ENCODE results near the gene MICAL3. TPM values are rescaled to one million over a fixed set of nuclear protein-coding genes. Genes with fewer than 3 reads are reported as not detected.

Gene MICAL3
- total RNA-seq, 1 donor from 2014 or later, result 31.2 TPM

- H3K9me3 ChIP-seq, result no peaks in the 10 kb centered on the region
- intact Hi-C loops (cut with DNase I), result no loop called here
- ATAC-seq (no peak), DNase-seq (peak; percentile 19)
- no peak overlapping the region for H3K27ac ChIP-seq
- H3K4me3 ChIP-seq, result no peak overlapping the region
- peaks cover 4% of the 10 kb centered on the region for H3K27me3 ChIP-seq
- TF ChIP-seq CTCF (IDR thresholded peaks at IDR 0.05), result no peak
- H3K4me1 ChIP-seq, result peaks cover under 1% of the 10 kb centered on the region
- H3K36me3 ChIP-seq, result no peaks in the 10 kb centered on the region
Measured at GRCh38 chr22:18050065-18050464, 25.7 kb upstream of the MICAL3 start.

GRCh38 chr22:18048441-18048898, 24.1 kb upstream of the MICAL3 start:
- H3K27me3 ChIP-seq, result peaks cover 4% of the 10 kb centered on the region
- peak; percentile 56 for ATAC-seq
- intact Hi-C loops (cut with DNase I), result no loop called here
- no peak for TF ChIP-seq CTCF (IDR thresholded peaks at IDR 0.05)
- H3K4me1 ChIP-seq, result peaks cover 5% of the 10 kb centered on the region
- H3K36me3 ChIP-seq, result no peaks in the 10 kb centered on the region
- H3K9me3 ChIP-seq, result no peaks in the 10 kb centered on the region
- no peak overlapping the region for H3K4me3 ChIP-seq
- DNase-seq, result peak; percentile 60
- H3K27ac ChIP-seq, result peak overlapping the region; percentile 24

GRCh38 chr22:18048041-18048440, 23.7 kb upstream of the MICAL3 start:
- H3K36me3 ChIP-seq, result no peaks in the 10 kb centered on the region
- no peak for ATAC-seq

GRCh38 chr22:18045794-18046193, 21.4 kb upstream of the MICAL3 start:
- intact Hi-C loops (cut with DNase I), result no loop called here
- no peak for TF ChIP-seq CTCF (IDR thresholded peaks at IDR 0.05)
- DNase-seq, result no peak
- no peak for ATAC-seq
- Histone ChIP-seq H3K27me3 (peaks cover 4% of the 10 kb centered on the region), H3K9me3 (no peaks in the 10 kb centered on the region), H3K4me3 (no peak overlapping the region), H3K27ac (no peak overlapping the region), H3K4me1 (peaks cover 5% of the 10 kb centered on the region), H3K36me3 (no peaks in the 10 kb centered on the region)

More at GRCh38 chr22:18048041-18048440, 23.7 kb upstream of the MICAL3 start:
- H3K4me1 ChIP-seq, result peaks cover 5% of the 10 kb centered on the region
- H3K4me3 ChIP-seq, result no peak overlapping the region
- no peak overlapping the region for H3K27ac ChIP-seq
- no peak for TF ChIP-seq CTCF (IDR thresholded peaks at IDR 0.05)
- no peaks in the 10 kb centered on the region for H3K9me3 ChIP-seq
- intact Hi-C loops (cut with DNase I), result no loop called here
- peaks cover 4% of the 10 kb centered on the region for H3K27me3 ChIP-seq
- no peak for DNase-seq

DNA sequence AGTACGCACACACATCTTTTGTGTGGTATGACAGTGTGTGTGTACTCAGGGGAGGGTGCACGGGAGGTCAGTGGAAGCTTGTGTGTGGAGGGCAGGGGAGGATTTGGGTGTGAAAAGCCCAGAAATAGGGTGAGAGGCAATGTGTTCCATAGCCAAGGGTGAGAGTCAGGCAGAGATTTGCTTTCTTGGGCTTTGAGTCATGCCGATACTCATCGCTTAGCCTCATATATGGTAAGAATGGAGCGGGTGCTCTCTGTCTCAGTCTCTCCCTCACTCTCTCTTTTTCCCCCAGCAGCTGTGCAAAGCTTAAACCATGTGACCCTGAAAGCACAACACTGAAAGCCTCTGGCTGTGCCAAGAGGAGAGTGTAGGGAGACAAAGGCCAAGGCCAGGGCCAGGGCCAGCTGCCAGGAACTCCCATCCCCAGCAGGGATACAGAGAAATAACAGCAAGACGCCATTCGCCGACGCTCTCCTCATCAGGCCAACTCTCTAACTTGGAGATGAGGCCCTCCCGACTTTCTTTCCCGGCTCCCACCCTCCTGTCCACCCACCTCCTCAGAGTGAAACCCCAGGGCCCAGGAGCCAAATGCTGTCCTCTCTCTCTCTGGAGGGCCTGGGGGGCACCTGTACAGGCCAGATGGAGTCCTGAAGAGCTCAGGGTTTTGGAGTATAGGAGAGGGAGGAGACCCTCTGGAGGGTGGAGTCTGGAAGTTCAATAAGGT, 20.3 kb upstream of the MICAL3 start:
- Histone ChIP-seq H3K27ac (peak overlapping the region; percentile 47), H3K36me3 (no peaks in the 10 kb centered on the region), H3K4me3 (no peak overlapping the region), H3K9me3 (no peaks in the 10 kb centered on the region), H3K27me3 (peaks cover 4% of the 10 kb centered on the region), H3K4me1 (peaks cover 5% of the 10 kb centered on the region)
- TF ChIP-seq CTCF (IDR thresholded peaks at IDR 0.05), result no peak
- peak; percentile 63 for ATAC-seq
- DNase-seq, result peak; percentile 61
- intact Hi-C loops (cut with DNase I), result no loop called here

All from upper lobe of right lung (tissue), 1 donor.